Neural crest cell (in vitro differentiated cells): Measurements from ENCODE around the gene ZNF23. TPM values are rescaled to one million over a fixed set of nuclear protein-coding genes. Genes with fewer than 3 reads are reported as not detected.
A peak's percentile ranks its signal among the peaks of the same experiment; 100 is the strongest.

ENCODE experiments used
- DNase-seq: peaks from one replicate; pipeline ENCODE4 v3.0.0; 2021; ENCODE audit warnings: low read depth, mixed read lengths, low spot score
- H3K27ac Mint-ChIP-seq: one replicate; pipeline ENCODE4 v1.8.0; 2021; ENCODE audit warnings: mild to moderate bottlenecking, mixed read lengths; ENCODE audit not compliant: unreplicated experiment
- H3K27me3 Mint-ChIP-seq: 2 replicates; pipeline ENCODE4 v1.8.0; 2021; ENCODE audit warnings: low read depth, mild to moderate bottlenecking, mixed read lengths
- H3K36me3 Mint-ChIP-seq: 2 replicates; pipeline ENCODE4 v1.8.0; 2021; ENCODE audit warnings: low read depth, mild to moderate bottlenecking, mixed read lengths
- H3K4me1 Mint-ChIP-seq: 2 replicates; pipeline ENCODE4 v1.8.0; 2021; ENCODE audit warnings: mixed read lengths
- H3K4me3 Mint-ChIP-seq: one replicate; pipeline ENCODE4 v1.8.0; 2021; ENCODE audit warnings: mild to moderate bottlenecking, mixed read lengths
- H3K9me3 Mint-ChIP-seq: 2 replicates; pipeline ENCODE4 v1.8.0; 2021; ENCODE audit warnings: mixed read lengths
- CTCF ChIP-seq: fragments of 200-600 bp; sonication (generic); conservative IDR thresholded peaks from 2 replicates; pipeline ENCODE4 v1.5.0; 2021; ENCODE audit warnings: antibody characterized with exemption, mild to moderate bottlenecking
- total RNA-seq: library from RNA; stranded (reverse); gene quantifications from 2 replicates; pipeline ENCODE4 v1.2.1, GENCODE V29; 2021

Gene ZNF23
- total RNA-seq, 1 donor from 2014 or later = 14.2 TPM

GRCh38 chr16:71426880-71427615 lies 35.0 kb downstream of the ZNF23 start:
- peaks cover 88% of the 10 kb centered on the region for H3K27me3 Mint-ChIP-seq
- DNase-seq = no peak

GRCh38 chr16:71426069-71426879 lies 35.8 kb downstream of the ZNF23 start:
- no peak for TF ChIP-seq CTCF
- Mint-ChIP-seq H3K4me1 (peaks cover 7% of the 10 kb centered on the region), H3K36me3 (peaks cover 5% of the 10 kb centered on the region), H3K9me3 (peaks cover 5% of the 10 kb centered on the region), H3K4me3 (peak overlapping the region; percentile 92), H3K27ac (no peak overlapping the region), H3K27me3 (peaks cover 88% of the 10 kb centered on the region)
- DNase-seq = peak; percentile 65

More at GRCh38 chr16:71426880-71427615, 35.0 kb downstream of the ZNF23 start:
- Mint-ChIP-seq H3K9me3 (peaks cover 5% of the 10 kb centered on the region), H3K4me1 (peaks cover 7% of the 10 kb centered on the region), H3K4me3 (peak overlapping the region; percentile 92), H3K36me3 (peaks cover 5% of the 10 kb centered on the region), H3K27ac (no peak overlapping the region)
- no peak for TF ChIP-seq CTCF

GRCh38 chr16:71425746-71426068 lies 36.3 kb downstream of the ZNF23 start:
- peaks cover 88% of the 10 kb centered on the region for H3K27me3 Mint-ChIP-seq
- H3K4me3 Mint-ChIP-seq = peak overlapping the region; percentile 92

GRCh38 chr16:71424626-71425025 lies 37.4 kb downstream of the ZNF23 start:
- Mint-ChIP-seq H3K27me3 (peaks cover 83% of the 10 kb centered on the region), H3K9me3 (peaks cover 5% of the 10 kb centered on the region), H3K4me3 (peak overlapping the region; percentile 92), H3K36me3 (peaks cover 5% of the 10 kb centered on the region), H3K4me1 (peaks cover 7% of the 10 kb centered on the region), H3K27ac (no peak overlapping the region)
- TF ChIP-seq CTCF = no peak
- no peak for DNase-seq

More at GRCh38 chr16:71425746-71426068, 36.3 kb downstream of the ZNF23 start:
- no peak for DNase-seq
- no peak for TF ChIP-seq CTCF
- Mint-ChIP-seq H3K27ac (no peak overlapping the region), H3K36me3 (peaks cover 5% of the 10 kb centered on the region), H3K4me1 (peaks cover 7% of the 10 kb centered on the region), H3K9me3 (peaks cover 5% of the 10 kb centered on the region)

- no peak for DNase-seq
- H3K27me3 Mint-ChIP-seq = peaks cover 82% of the 10 kb centered on the region
- H3K36me3 Mint-ChIP-seq = peaks cover 5% of the 10 kb centered on the region
- no peak overlapping the region for H3K27ac Mint-ChIP-seq
- H3K4me3 Mint-ChIP-seq = no peak overlapping the region
- H3K4me1 Mint-ChIP-seq = peaks cover 7% of the 10 kb centered on the region
- TF ChIP-seq CTCF = no peak
- H3K9me3 Mint-ChIP-seq = peaks cover 5% of the 10 kb centered on the region
Measured at GRCh38 chr16:71423865-71424264, 38.2 kb downstream of the ZNF23 start.
